Panc1 (cell line): ENCODE measurements around the gene SPATA17. TPM values are rescaled to one million over a fixed set of nuclear protein-coding genes. Genes with fewer than 3 reads are reported as not detected.
"Not testable (repeated sequence)": the region's sequence is repeated elsewhere in the genome, so short reads cannot be mapped to it uniquely, and the experiment has no call there.

ENCODE experiments used
- ATAC-seq: fragments of 200-7000 bp; cut with Tn5 transposase; 2 replicates; pipeline ENCODE4 v1.9.1; 2020; ENCODE audit warnings: mild to moderate bottlenecking, moderate library complexity
- Bru-seq: library from RNA; stranded (reverse); fragments of 400-500 nt; gene quantifications from one replicate; lab custom pipeline; 2021; lab: Mats Ljungman, UMichigan
- BruChase-seq, 2 experiments: library from RNA; stranded (reverse); fragments of 400-500 nt; gene quantifications; one replicate each; lab custom pipeline; 2021; lab: Mats Ljungman, UMichigan
- BruUV-seq: library from RNA; stranded (reverse); fragments of 400-500 nt; replicated peaks from 2 replicates; lab custom pipeline; 2021; lab: Mats Ljungman, UMichigan
- CTCF ChIA-PET: fragments of 300-600 bp; sonication (Branson Sonifier 250); formaldehyde crosslinking; loops from one replicate; lab custom pipeline; 2022; ENCODE audit warnings: antibody characterized with exemption; lab: Charles Lee
- POLR2A ChIA-PET: fragments of 300-600 bp; sonication (Branson Sonifier 250); formaldehyde crosslinking; loops from one replicate; lab custom pipeline; 2022; ENCODE audit warnings: antibody characterized with exemption; lab: Charles Lee
- DNase-seq: peaks from one replicate; pipeline ENCODE4 v3.0.0-alpha.2; 2010; ENCODE audit warnings: low read depth, low spot score
- H3K27ac ChIP-seq: 2 replicates; pipeline ENCODE4 v1.5.1; 2011; ENCODE audit warnings: mild to moderate bottlenecking, low read length, inconsistent platforms
- H3K27me3 ChIP-seq: fragments of 200-500 bp; sonication (Bioruptor generic); 2 replicates; pipeline ENCODE4 v1.6.0; 2014; ENCODE audit warnings: low read length, inconsistent platforms; ENCODE audit not compliant: control insufficient read depth, insufficient read depth
- H3K36me3 ChIP-seq: fragments of 200-500 bp; sonication (Bioruptor generic); 2 replicates; pipeline ENCODE4 v1.5.1; 2014; ENCODE audit warnings: inconsistent platforms, mild to moderate bottlenecking, low read length, moderate library complexity; ENCODE audit not compliant: control insufficient read depth, insufficient read depth
- H3K4me1 ChIP-seq: 2 replicates; pipeline ENCODE4 v1.5.1; 2011; ENCODE audit warnings: inconsistent platforms, mild to moderate bottlenecking, low read length, moderate library complexity; ENCODE audit not compliant: control insufficient read depth, insufficient read depth
- H3K4me3 ChIP-seq, 2 experiments: 2 replicates each; pipeline ENCODE4 v1.5.1; 2011 to 2012; ENCODE audit warnings: low read depth in 2 of 2, low read length in 2 of 2, mild to moderate bottlenecking in 2 of 2, inconsistent platforms in 1 of 2, moderate library complexity in 1 of 2
- H3K9me3 ChIP-seq: fragments of 200-500 bp; sonication (Bioruptor generic); 2 replicates; pipeline ENCODE4 v1.5.1; 2014; ENCODE audit warnings: low read depth, mild to moderate bottlenecking, inconsistent platforms, low read length, moderate library complexity; ENCODE audit not compliant: control insufficient read depth, insufficient read depth
- POLR2AphosphoS5 ChIP-seq: IDR thresholded peaks from 2 replicates; pipeline ENCODE4 v1.6.1; 2012; ENCODE audit warnings: mild to moderate bottlenecking, low read depth, low read length, moderate library complexity
- SIN3A ChIP-seq: IDR thresholded peaks from 2 replicates; pipeline ENCODE4 v1.6.1; 2012; ENCODE audit warnings: low read depth, mild to moderate bottlenecking, low read length, moderate library complexity, borderline replicate concordance; ENCODE audit not compliant: insufficient read depth
- TCF7L2 ChIP-seq: IDR thresholded peaks from 2 replicates; pipeline ENCODE4 v1.6.1; 2011; ENCODE audit warnings: mild to moderate bottlenecking, low read depth, low read length, inconsistent platforms
- in situ Hi-C: cut with HindIII; loops from 2 replicates; pipeline ENCODE4 v1.10.0; 2016; ENCODE audit warnings: low sequenced_read_pairs, low pct_unique_long_range_greater_than_20kb
- intact Hi-C: fragments of 100-400 bp; cut with micrococcal nuclease; formaldehyde crosslinking; loops from one replicate; pipeline ENCODE4 v1.10.0; 2022; ENCODE audit not compliant: unreplicated experiment
- long read RNA-seq: library from polyadenylated mRNA; unstranded; transcript quantifications from one replicate; pipeline ENCODE4 v2.0.0, GENCODE V29; 2021; ENCODE audit not compliant: unreplicated experiment
- polyA plus RNA-seq: library from polyadenylated mRNA; unstranded; fragments of >200 nt; gene quantifications from one replicate; pipeline ENCODE4 v1.2.1, GENCODE V29; 2012; ENCODE audit warnings: missing spikeins; ENCODE audit not compliant: insufficient read length
- total RNA-seq: library from RNA; stranded (reverse); gene quantifications from one replicate; pipeline ENCODE4 v1.2.1, GENCODE V29; 2021; ENCODE audit not compliant: unreplicated experiment
- TF ChIP-seq, protein P1 (sequence below), 2 experiments: IDR thresholded peaks; 2 replicates each; pipeline ENCODE4 v1.6.1; 2011 to 2012; ENCODE audit warnings: low read depth in 2 of 2, control low read depth in 1 of 2, low read length in 1 of 2, mild to moderate bottlenecking in 1 of 2, moderate library complexity in 1 of 2; ENCODE audit not compliant: insufficient read depth in 1 of 2
- TF ChIP-seq, protein P2 (sequence below): fragments of 450-650 bp; IDR thresholded peaks from 2 replicates; pipeline ENCODE4 v1.5.1; 2017; ENCODE audit warnings: mild to moderate bottlenecking

Gene SPATA17, protein sequence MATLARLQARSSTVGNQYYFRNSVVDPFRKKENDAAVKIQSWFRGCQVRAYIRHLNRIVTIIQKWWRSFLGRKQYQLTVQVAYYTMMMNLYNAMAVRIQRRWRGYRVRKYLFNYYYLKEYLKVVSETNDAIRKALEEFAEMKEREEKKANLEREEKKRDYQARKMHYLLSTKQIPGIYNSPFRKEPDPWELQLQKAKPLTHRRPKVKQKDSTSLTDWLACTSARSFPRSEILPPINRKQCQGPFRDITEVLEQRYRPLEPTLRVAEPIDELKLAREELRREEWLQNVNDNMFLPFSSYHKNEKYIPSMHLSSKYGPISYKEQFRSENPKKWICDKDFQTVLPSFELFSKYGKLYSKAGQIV
- 0.51 TPM for total RNA-seq
- polyA plus RNA-seq: 0.35 TPM
- Bru-seq, nascent RNA: percentile 27 among the genes with signal in this experiment
- percentile 23 among the genes with signal in this experiment for BruChase-seq, experiment 1, labeled RNA remaining after a 2-hour chase
- percentile 18 among the genes with signal in this experiment for BruChase-seq, experiment 2, labeled RNA remaining after a 6-hour chase
- long read RNA-seq: 0 reads

DNA sequence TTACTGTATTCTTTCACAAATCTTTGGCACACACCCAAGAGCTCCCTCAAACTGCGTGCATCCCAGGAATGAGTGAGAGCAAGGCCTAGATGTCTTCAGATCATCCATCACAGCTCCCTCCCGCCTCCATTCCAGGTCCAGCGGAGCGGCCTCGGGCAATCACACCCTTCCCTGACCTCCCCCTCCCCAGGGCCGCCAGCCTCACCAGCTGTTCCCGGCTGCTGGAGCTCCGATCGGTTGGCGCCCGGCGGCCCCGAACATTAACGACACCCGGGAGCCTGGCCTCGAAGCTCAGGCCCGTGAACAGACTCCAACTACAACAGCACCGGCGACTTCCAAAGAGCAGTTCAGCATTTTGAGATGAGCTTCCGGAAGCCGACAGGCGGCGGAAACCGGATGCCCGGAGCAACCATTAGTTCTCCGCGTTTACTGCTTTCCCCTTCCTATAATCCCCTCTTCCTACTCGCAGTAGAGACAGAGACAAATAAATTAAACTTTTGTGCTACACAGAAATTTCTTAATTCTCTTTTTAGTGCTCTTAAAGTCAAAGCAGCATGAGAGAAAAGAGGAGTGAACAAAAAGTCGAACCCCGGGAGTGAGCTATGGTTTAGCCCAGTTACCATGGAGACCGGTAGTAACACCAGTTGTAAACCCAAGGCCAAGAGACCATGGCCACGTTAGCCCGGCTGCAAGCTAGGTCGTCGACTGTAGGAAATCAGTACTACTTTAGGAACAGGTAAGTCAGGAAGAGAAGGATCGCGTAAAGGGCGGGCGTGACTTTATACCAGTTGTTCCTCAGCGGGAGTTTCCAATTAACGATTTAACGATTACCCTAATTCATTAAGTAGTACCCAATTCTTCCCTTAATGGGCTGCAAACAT is at the start of gene SPATA17, which contains the start of gene GPATCH2:
TSS of gene SPATA17 (plus strand) at position 634 of the 881 bp plus-strand sequence. CDS start at position 669, 35 bp downstream.
TSS of gene GPATCH2 (minus strand) at position 380 of the 881 bp plus-strand sequence. CDS start at position 261, 119 bp downstream.
- H3K36me3 ChIP-seq: peaks cover 2% of the 10 kb centered on the region
- peak within 1 kb of the TSS; percentile 81 to 83 for H3K4me3 ChIP-seq
- peak; percentile 98 for ATAC-seq
- in situ Hi-C loops (no loop called here), intact Hi-C loops (no loop called here)
- no peaks in the 10 kb centered on the region for H3K27me3 ChIP-seq
- H3K4me1 ChIP-seq: peaks cover 16% of the 10 kb centered on the region
- TF ChIP-seq POLR2AphosphoS5 (peak; percentile 87), SIN3A (peak; percentile 72; the same call in 1 of the 2 replicates), TCF7L2 (peak; percentile 82)
- TF ChIP-seq, protein P1, sequence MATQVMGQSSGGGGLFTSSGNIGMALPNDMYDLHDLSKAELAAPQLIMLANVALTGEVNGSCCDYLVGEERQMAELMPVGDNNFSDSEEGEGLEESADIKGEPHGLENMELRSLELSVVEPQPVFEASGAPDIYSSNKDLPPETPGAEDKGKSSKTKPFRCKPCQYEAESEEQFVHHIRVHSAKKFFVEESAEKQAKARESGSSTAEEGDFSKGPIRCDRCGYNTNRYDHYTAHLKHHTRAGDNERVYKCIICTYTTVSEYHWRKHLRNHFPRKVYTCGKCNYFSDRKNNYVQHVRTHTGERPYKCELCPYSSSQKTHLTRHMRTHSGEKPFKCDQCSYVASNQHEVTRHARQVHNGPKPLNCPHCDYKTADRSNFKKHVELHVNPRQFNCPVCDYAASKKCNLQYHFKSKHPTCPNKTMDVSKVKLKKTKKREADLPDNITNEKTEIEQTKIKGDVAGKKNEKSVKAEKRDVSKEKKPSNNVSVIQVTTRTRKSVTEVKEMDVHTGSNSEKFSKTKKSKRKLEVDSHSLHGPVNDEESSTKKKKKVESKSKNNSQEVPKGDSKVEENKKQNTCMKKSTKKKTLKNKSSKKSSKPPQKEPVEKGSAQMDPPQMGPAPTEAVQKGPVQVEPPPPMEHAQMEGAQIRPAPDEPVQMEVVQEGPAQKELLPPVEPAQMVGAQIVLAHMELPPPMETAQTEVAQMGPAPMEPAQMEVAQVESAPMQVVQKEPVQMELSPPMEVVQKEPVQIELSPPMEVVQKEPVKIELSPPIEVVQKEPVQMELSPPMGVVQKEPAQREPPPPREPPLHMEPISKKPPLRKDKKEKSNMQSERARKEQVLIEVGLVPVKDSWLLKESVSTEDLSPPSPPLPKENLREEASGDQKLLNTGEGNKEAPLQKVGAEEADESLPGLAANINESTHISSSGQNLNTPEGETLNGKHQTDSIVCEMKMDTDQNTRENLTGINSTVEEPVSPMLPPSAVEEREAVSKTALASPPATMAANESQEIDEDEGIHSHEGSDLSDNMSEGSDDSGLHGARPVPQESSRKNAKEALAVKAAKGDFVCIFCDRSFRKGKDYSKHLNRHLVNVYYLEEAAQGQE (IDR thresholded peaks at IDR 0.05; ENCODE audit: insufficient read depth in 1 of 2, low read depth in 2 of 2, low read length in 1 of 2): no peak
- TF ChIP-seq, protein P2, sequence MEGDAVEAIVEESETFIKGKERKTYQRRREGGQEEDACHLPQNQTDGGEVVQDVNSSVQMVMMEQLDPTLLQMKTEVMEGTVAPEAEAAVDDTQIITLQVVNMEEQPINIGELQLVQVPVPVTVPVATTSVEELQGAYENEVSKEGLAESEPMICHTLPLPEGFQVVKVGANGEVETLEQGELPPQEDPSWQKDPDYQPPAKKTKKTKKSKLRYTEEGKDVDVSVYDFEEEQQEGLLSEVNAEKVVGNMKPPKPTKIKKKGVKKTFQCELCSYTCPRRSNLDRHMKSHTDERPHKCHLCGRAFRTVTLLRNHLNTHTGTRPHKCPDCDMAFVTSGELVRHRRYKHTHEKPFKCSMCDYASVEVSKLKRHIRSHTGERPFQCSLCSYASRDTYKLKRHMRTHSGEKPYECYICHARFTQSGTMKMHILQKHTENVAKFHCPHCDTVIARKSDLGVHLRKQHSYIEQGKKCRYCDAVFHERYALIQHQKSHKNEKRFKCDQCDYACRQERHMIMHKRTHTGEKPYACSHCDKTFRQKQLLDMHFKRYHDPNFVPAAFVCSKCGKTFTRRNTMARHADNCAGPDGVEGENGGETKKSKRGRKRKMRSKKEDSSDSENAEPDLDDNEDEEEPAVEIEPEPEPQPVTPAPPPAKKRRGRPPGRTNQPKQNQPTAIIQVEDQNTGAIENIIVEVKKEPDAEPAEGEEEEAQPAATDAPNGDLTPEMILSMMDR: no peak
- H3K9me3 ChIP-seq: no peaks in the 10 kb centered on the region
- DNase-seq: peak; percentile 86
- POLR2A ChIA-PET: interaction anchor here (0.5 to 1.1 kb wide), 5 partner anchors 9 to 115 kb away, joined by 3 to 4 read pairs (median 3); no protein-coding TSS in a partner anchor
- peak within 1 kb of the TSS; percentile 100 for H3K27ac ChIP-seq
- BruUV-seq: no TSS peak
- CTCF ChIA-PET: interaction anchor here (0.6 kb wide), 1 partner anchor 408 kb away, joined by 3 read pairs; no protein-coding TSS in a partner anchor

DNA sequence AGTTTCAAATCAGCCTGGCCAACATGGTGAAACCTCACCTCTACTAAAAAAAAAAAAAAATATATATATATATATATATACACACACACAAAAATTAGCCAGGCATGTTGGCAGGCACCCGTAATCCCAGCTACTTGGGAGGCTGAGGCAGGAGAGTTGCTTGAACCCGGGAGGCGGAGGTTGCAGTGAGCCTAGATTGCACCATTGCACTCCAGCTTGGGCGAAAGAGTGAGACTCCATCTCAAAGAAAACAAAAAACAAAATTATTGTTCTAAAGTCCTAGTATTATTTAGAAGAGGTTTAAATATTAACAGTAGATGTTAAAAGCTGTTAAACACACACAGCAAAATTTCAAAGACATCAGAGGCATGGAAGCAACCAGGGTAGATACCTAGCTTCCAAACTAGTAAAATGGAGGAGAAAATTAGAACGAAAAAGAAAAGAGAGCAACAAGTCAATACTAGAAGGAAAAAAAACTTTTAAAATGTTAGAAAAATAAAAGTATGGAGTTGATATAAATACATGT is 46.8 kb upstream of the SPATA17 start:
- POLR2A ChIA-PET, H3K4me1 ChIP-seq, H3K27me3 ChIP-seq, BruUV-seq, H3K4me3 ChIP-seq, ATAC-seq, DNase-seq, H3K36me3 ChIP-seq, in situ Hi-C loops, H3K27ac ChIP-seq, intact Hi-C loops, H3K9me3 ChIP-seq, CTCF ChIA-PET: not testable (repeated sequence)
